ENCODE measurements around the gene LCTL.

Gene LCTL

GRCh38 chr15:66572146-66572545 lies 6.3 kb upstream of the LCTL start:
- Mint-ChIP-seq H3K4me3 (no peak overlapping the region), H3K4me1 (peaks cover 17% of the 10 kb centered on the region), H3K9me3 (no peaks in the 10 kb centered on the region), H3K27ac (no peak overlapping the region), H3K36me3 (ENCODE audit: low read depth) (no peaks in the 10 kb centered on the region), H3K27me3 (ENCODE audit: low read depth) (peaks cover 3% of the 10 kb centered on the region)
- no peak for TF ChIP-seq CTCF (IDR thresholded peaks at IDR 0.05; ENCODE audit: unreplicated experiment in 3 of 3)

GRCh38 chr15:66570842-66571478 lies 5.2 kb upstream of the LCTL start:
- Mint-ChIP-seq H3K4me1 (peaks cover 28% of the 10 kb centered on the region), H3K36me3 (ENCODE audit: low read depth) (no peaks in the 10 kb centered on the region), H3K9me3 (no peaks in the 10 kb centered on the region), H3K27me3 (ENCODE audit: low read depth) (peaks cover 3% of the 10 kb centered on the region), H3K27ac (no peak overlapping the region), H3K4me3 (no peak overlapping the region)
- TF ChIP-seq CTCF (IDR thresholded peaks at IDR 0.05; ENCODE audit: unreplicated experiment in 3 of 3), result no peak

- Mint-ChIP-seq H3K4me3 (no peak overlapping the region), H3K36me3 (ENCODE audit: low read depth) (no peaks in the 10 kb centered on the region), H3K9me3 (no peaks in the 10 kb centered on the region), H3K27me3 (ENCODE audit: low read depth) (peaks cover 3% of the 10 kb centered on the region), H3K27ac (no peak overlapping the region), H3K4me1 (peaks cover 28% of the 10 kb centered on the region)
- TF ChIP-seq CTCF (IDR thresholded peaks at IDR 0.05; ENCODE audit: unreplicated experiment in 3 of 3), result no peak
Observed at GRCh38 chr15:66570327-66570726, 4.5 kb upstream of the LCTL start.

- Mint-ChIP-seq H3K4me1 (peaks cover 30% of the 10 kb centered on the region), H3K9me3 (no peaks in the 10 kb centered on the region), H3K36me3 (ENCODE audit: low read depth) (no peaks in the 10 kb centered on the region), H3K4me3 (no peak overlapping the region), H3K27ac (no peak overlapping the region), H3K27me3 (ENCODE audit: low read depth) (peaks cover 3% of the 10 kb centered on the region)
- TF ChIP-seq CTCF (IDR thresholded peaks at IDR 0.05; ENCODE audit: unreplicated experiment in 3 of 3), result no peak
Observed at GRCh38 chr15:66569461-66570137, 3.8 kb upstream of the LCTL start.

GRCh38 chr15:66567897-66568296 lies 2.1 kb upstream of the LCTL start:
- Mint-ChIP-seq H3K4me3 (no peak overlapping the region), H3K27me3 (ENCODE audit: low read depth) (peaks cover 3% of the 10 kb centered on the region), H3K36me3 (ENCODE audit: low read depth) (no peaks in the 10 kb centered on the region), H3K4me1 (peaks cover 18% of the 10 kb centered on the region), H3K27ac (no peak overlapping the region), H3K9me3 (no peaks in the 10 kb centered on the region)
- TF ChIP-seq CTCF (IDR thresholded peaks at IDR 0.05; ENCODE audit: unreplicated experiment in 3 of 3), result no peak
